GM10248 (cell line): ENCODE measurements around the gene PACC1.

Experiments
- CTCF ChIA-PET: fragments of 300-600 bp; sonication (Branson Sonifier 250); formaldehyde crosslinking; extraction: SDS; loops from one replicate; lab custom pipeline; 2021; ENCODE audit warnings: antibody characterized with exemption; lab: Yijun Ruan, JAX
- POLR2A ChIA-PET: fragments of 350-650 bp; sonication (Branson Sonifier 250); formaldehyde crosslinking; extraction: SDS; loops from one replicate; lab custom pipeline; 2020; ENCODE audit warnings: antibody characterized with exemption; lab: Yijun Ruan, JAX
- DNase-seq: peaks from one replicate; pipeline ENCODE4 v3.0.0; 2012; ENCODE audit errors: extremely low spot score
- TF ChIP-seq, protein P1 (sequence below): IDR thresholded peaks from 2 replicates; pipeline ENCODE4 v1.5.1; 2012; ENCODE audit warnings: mild to moderate bottlenecking, low read depth; ENCODE audit errors: extremely low read depth, missing control alignments, control extremely low read depth

Gene PACC1

DNA sequence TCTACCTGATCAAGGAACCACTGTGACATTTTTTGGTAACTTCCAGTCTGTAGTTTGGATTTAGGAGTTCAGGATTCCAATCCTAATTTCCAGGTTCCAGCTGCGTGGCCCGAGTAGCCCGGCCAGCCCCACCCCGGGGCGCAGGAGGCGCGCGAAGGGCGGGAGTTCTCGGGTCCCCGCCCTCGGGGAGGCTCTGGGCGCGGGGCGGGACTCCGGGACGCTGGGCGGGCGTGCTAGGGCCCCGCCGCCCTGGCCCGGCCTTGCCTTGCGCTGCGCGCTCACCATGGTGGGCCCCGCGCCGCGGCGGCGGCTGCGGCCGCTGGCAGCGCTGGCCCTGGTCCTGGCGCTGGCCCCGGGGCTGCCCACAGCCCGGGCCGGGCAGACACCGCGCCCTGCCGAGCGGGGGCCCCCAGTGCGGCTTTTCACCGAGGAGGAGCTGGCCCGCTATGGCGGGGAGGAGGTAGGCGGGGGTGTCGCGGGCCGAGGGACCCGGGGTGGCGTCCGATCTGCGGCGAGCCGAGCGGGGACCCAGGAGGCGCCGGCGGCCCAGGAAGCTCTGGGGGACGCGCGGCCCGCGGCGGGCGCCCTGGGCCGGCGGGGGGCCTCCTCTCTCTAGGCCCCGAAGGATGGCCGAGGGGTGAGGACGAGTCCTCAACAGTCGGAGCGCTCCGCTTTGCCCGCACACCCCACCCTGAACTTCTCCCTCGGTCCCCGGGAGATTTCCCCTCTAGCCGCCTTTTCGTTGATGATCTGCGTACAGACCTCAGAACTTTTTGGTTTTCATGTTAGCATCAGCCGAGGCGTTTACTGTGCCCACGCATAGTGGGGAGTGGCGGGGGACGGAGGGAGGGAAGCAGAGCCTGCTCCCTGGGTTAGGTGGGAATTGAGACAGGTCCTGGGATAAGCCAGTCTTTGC is 18.2 kb upstream of the PACC1 start, which contains the start of gene NENF:
NENF (plus strand) TSS at position 260 of the 916 bp plus-strand sequence; CDS start at position 284, 24 bp downstream.
- CTCF ChIA-PET, result interaction anchor here (1.0 to 2.6 kb wide), 9 partner anchors 8 to 397 kb away, joined by 3 to 20 read pairs (median 3); partner anchors contain the start of genes DTL, INTS7 and PACC1
- DNase-seq, result peak; percentile 97
- TF ChIP-seq, protein P1, sequence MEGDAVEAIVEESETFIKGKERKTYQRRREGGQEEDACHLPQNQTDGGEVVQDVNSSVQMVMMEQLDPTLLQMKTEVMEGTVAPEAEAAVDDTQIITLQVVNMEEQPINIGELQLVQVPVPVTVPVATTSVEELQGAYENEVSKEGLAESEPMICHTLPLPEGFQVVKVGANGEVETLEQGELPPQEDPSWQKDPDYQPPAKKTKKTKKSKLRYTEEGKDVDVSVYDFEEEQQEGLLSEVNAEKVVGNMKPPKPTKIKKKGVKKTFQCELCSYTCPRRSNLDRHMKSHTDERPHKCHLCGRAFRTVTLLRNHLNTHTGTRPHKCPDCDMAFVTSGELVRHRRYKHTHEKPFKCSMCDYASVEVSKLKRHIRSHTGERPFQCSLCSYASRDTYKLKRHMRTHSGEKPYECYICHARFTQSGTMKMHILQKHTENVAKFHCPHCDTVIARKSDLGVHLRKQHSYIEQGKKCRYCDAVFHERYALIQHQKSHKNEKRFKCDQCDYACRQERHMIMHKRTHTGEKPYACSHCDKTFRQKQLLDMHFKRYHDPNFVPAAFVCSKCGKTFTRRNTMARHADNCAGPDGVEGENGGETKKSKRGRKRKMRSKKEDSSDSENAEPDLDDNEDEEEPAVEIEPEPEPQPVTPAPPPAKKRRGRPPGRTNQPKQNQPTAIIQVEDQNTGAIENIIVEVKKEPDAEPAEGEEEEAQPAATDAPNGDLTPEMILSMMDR, result no peak
- POLR2A ChIA-PET, result no interaction called here

DNA sequence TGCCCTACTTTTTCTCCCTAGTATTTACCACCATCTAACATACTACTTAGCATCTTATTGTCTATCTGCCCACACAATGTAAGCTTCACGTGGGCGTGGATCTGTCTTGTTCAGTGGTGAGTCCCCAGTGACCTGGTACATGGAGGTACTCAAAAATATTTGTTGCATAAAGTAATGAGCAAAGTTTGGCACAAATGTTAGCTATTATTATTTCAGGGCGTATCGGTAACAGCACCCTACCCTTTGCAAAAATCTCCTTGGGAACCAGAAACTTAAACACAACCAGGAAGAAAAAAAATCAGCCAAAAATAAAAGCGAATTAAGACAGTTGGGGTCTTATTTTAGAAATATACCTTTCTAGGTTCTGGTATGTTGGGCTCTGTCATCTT is 17.6 kb upstream of the PACC1 start:
- ChIA-PET CTCF (interaction anchor here (1.0 to 2.6 kb wide), 8 partner anchors 8 to 397 kb away, joined by 3 to 20 read pairs (median 3); partner anchors contain the start of genes DTL, INTS7 and PACC1), POLR2A (no interaction called here)
- no peak for DNase-seq
- TF ChIP-seq, protein P1, result no peak

DNA sequence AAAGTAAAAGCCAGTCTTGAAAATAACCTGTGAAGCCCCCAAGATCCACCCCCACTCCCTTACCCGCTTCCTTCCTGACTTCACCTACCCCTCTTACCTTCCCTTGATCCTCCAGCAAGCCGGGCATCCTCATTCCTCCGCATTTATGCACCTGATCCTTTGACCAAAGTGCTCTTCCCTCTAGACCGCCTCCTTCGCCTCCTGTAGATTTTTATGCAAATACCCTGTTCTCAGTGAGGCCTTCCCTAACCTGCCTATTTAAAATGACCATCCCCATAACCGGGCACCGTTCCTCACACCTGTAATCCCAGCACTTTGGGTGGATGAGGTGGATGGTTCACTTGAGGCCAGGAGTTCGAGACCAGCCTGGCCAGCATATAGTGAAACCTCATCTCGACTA is 17.0 kb upstream of the PACC1 start:
- CTCF ChIA-PET, result interaction anchor here (1.0 to 2.6 kb wide), 7 partner anchors 9 to 396 kb away, joined by 3 to 20 read pairs (median 4); partner anchors contain the start of genes DTL, INTS7 and PACC1

DNA sequence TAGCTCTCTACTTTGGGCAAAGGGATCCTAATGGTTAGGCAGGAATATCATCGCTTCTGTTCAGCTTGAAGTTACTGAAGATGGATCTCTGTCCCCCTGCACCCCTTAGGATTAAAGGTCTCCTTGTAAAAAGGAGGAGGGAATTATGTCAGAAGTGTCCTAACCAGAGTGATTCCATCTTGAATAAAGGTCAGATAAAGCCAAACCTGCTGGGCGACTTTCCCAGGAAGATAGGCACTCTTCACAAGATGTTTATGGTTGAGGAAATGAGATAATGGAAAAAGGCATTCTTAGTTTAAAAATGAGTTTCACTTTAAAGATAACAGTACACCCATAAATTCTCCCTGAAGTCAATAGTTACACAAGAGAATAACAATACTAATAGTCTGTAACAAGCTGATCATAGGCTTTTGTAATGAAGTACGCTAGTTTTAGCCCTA is 16.3 kb upstream of the PACC1 start:
- CTCF ChIA-PET, result interaction anchor here (0.7 to 2.0 kb wide), 6 partner anchors 16 to 733 kb away, joined by 3 to 11 read pairs (median 6); partner anchors contain the start of gene PACC1
- no peak for DNase-seq
- TF ChIP-seq, protein P1, result no peak
- POLR2A ChIA-PET, result no interaction called here

More for the DNA sequence above, 17.0 kb upstream of the PACC1 start:
- POLR2A ChIA-PET, result no interaction called here
- TF ChIP-seq, protein P1, result no peak
- DNase-seq, result no peak

DNA sequence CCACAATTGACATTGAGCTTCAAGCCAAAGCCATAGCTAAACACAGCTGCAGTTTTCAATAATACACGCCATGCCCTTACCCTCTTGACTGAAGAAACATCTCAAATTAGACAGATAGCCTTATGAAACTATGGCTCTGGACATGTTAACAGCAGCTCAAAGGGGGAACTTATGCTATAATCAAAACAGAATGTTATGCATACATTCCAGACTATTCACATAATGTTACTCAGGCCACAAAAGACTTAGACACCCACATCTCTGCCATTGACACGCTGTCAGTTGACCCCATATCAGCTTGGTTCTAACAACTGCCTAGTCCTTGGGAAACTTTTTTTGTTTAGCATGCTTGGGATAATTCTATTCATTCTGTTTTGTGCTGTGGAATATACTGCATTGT is 15.7 kb upstream of the PACC1 start:
- ChIA-PET CTCF (interaction anchor here (0.7 to 2.0 kb wide), 9 partner anchors 15 to 733 kb away, joined by 3 to 11 read pairs (median 4); partner anchors contain the start of genes DTL, INTS7 and PACC1), POLR2A (interaction anchor here (0.7 kb wide), 1 partner anchor 178 kb away, joined by 3 read pairs; the partner anchor contains the start of gene ATF3)
- no peak for DNase-seq
- TF ChIP-seq, protein P1, result no peak

DNA sequence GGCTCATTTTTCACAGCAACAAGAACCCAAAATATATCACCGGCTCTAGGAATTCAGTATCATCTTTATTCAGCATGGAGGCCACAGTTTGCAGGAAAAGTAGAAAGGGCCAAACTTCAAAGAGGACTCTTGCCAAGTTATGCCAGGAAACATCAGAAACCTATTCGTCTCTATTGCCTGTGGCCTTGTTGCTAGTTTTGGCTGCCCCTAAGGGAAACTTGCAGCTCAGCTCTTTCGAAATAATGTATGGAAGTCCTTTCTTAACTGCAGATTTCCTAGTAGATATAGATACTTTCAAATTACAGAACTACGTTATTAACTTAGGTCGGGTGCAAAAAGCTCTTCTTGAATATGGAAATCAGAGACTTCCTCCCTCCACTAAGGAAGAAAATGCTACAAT is 13.8 kb upstream of the PACC1 start:
- CTCF ChIA-PET, result interaction anchor here (0.8 to 1.4 kb wide), 4 partner anchors 16 to 60 kb away, joined by 3 to 6 read pairs (median 4); no protein-coding TSS in a partner anchor
- TF ChIP-seq, protein P1, result no peak
- DNase-seq, result no peak
- POLR2A ChIA-PET, result no interaction called here
